ENCODE data around the gene AQP12B.

GRCh38 chr2:240688553-240688919, 5.9 kb upstream of the AQP12B start:
- no peak for TF ChIP-seq CTCF (IDR thresholded peaks at IDR 0.05; ENCODE audit: low read depth, low read length, poor library complexity, severe bottlenecking)
- TF ChIP-seq EZH2phosphoT487 (IDR thresholded peaks at IDR 0.05; ENCODE audit: borderline replicate concordance, low read length): no peak

Data from DOHH2 (cell line).